8988T (cell line): ENCODE data around the gene PNPLA6.
A peak's percentile ranks its signal among the peaks of the same experiment; 100 is the strongest.

Source experiments
- DNase-seq: peaks from one replicate; pipeline ENCODE4 v3.0.0; 2011

Gene PNPLA6

GRCh38 chr19:7535047-7535997 is at the start of gene PNPLA6:
TSS of gene PNPLA6 (plus strand) at chr19:7535717. CDS start at chr19:7535789, 72 bp downstream.
- DNase-seq, result peak; percentile 88

DNA sequence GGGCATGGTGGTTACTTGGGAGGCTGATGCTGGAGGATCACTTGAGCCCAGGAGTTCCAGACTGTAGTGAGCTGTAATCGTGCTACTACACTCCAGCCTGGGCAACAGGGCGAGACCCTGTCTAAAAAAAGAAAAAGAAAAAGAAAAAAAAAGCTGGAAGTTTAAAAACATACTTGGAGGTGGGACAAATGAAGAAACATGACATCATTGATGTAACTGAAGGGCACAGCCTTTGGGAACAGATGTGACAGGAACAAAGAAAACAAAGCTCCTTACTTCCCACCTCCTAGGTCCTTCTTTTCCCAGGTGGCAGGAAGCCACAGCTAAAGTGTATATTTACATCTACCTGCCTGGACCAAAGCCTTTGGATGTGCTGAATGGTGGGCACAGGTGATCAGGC is 48.6 kb upstream of the PNPLA6 start:
- DNase-seq, result no peak

DNA sequence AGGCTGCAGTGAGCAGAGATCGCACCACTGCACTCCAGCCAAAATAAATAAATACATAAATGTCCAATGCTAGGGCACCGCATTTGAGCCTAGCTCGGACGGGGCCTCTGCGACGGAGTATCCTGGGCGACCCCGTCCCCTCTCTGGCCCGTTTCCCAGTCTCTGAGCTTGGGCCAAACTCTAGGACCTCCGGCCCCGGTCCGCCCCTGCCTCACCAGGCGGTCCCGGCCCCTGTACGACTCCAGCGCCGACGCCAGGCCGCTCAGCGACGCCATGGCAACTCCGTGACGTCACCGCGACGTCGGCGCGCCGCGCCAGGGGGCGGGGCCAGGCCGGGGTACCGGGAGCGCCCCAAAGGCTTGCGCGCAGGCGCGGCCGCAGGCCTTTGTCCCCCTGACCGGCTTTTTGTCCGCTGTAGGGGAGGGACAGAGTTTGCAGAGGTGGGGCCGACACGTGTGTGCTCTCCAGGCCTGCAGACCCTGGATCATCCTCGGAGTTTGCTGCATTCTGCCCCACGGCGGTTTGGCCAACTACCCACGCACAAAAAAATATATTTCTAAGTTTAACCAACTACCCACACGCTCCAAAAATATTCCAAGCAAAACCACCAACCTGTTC is 46.7 kb upstream of the PNPLA6 start, which contains the start of gene PEX11G:
Gene PEX11G (minus strand): TSS at position 300 of the 618 bp plus-strand sequence. CDS start 25 bp downstream, at position 275.
- DNase-seq, result peak; percentile 93

GRCh38 chr19:7489609-7490044 is 45.9 kb upstream of the PNPLA6 start:
- DNase-seq, result no peak

DNA sequence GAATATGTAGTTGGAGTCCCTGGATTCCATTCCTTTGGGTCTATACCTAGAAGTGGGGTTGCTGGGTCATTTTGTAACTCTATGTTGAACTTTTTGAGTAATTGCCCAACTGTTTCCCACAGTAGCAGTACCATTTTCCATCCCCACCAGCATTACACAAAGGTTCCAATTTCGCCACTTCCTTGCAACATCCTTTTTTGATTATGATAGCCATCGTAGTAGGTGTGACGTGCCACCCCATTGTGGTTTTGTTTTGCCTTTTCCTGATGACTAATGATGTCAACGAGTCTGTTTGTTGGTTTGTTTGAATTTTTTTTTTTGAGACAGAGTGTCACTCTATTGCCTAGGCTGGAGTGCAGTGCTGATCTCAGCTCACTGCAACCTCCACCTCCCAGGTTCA is 43.4 kb upstream of the PNPLA6 start:
- no peak for DNase-seq

- DNase-seq, result no peak
These were observed 43.0 kb upstream of the PNPLA6 start for GRCh38 chr19:7492558-7492957.

- no peak for DNase-seq
These were observed 41.0 kb upstream of the PNPLA6 start for GRCh38 chr19:7494416-7495098.

- no peak for DNase-seq
These were observed 38.2 kb upstream of the PNPLA6 start for GRCh38 chr19:7497292-7497691.

GRCh38 chr19:7500811-7501450 is 34.6 kb upstream of the PNPLA6 start:
- peak; percentile 94 for DNase-seq

GRCh38 chr19:7502552-7502951 is 33.0 kb upstream of the PNPLA6 start:
- DNase-seq, result no peak

- no peak for DNase-seq
These were observed 30.8 kb upstream of the PNPLA6 start for GRCh38 chr19:7504684-7505083.

DNA sequence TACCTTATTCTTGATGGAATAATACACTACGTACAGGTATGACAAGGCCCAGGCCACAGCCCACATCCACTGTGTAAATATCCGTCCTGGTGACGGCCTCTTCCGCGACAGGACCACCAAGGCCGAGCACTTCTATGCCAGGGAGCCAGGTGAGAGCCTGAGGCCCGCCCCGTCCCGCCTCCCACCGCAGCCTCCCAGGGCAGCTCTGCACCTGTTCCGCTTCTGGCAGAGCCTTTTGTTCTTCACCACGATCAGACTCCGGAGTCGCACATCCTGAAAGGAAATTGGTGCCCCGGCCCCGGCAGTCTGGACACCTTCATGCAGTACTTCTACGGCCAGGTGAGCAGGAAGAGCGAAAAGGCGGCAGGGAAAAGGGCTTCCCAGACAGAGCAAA is 30.2 kb upstream of the PNPLA6 start:
- no peak for DNase-seq

GRCh38 chr19:7505682-7506384 is 29.7 kb upstream of the PNPLA6 start:
- DNase-seq, result peak; percentile 60

DNA sequence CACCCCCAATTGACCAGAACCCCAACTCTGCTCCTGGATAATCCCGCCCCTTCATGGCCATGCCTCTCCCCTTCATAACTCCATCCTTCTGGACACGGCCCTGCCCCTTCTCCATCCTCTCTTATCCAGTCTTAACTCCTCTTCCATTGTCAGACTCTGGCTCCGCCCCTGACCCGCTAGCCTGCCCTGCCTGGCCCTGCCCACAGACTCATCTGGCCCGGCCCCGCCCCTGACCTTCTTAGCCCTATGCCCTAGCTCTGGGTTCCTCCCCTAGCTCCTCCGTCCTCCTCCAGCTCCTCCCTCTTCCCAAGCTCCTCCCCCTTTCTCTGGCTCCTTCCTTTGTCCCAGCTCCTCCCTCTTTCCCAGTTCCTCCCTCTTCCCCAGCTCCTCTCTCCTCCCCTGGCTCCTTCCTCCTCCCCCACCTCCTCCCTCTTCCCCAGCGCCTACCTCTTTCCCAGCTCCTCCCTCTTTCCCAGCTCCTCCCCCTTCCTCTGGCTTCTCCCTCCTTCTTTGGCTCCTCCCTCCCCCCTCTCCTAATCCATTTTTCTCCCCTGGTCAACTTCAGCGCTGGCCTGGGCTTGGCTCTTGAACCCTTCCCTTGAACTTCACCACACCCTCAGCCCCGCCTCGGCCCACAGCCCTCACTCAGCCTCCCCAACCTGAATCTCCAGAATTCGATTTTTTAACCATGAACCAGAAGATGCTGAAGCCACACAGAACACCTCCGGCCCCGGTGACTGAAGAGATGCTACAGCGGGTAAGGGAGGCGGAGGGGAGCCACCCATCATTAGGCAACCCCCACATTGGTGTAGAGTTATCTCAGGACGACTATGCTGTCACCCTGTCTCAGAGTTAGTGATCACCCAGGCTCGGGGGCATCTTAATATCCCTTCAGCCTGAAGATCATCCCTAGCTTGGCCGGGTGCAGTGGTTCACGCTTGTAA is 28.9 kb upstream of the PNPLA6 start:
- DNase-seq, result no peak

GRCh38 chr19:7507884-7508283 is 27.6 kb upstream of the PNPLA6 start:
- DNase-seq, result no peak

DNA sequence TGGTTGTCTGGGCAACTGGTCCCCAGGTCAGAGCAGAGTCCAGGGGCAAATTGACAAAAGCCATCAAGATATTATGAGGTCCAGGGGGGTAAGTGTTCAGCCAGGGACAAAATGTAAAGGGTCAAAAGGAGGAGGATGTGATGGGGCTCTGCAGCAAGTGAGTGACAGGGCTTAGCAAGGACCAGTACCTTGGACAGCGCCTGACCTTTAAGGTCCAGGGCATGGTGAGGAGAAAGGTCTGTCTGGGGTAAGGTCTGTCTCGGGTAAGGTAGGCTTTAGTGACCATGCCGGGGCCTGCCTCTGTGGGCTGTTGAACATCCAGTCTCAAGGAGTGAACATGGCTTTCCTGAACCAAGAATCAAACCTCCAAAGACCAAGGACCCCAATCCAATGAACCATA is 25.9 kb upstream of the PNPLA6 start:
- DNase-seq, result no peak

- no peak for DNase-seq
These were observed 23.1 kb upstream of the PNPLA6 start for GRCh38 chr19:7512400-7512851.

GRCh38 chr19:7513809-7514642 is 21.5 kb upstream of the PNPLA6 start:
- no peak for DNase-seq

DNA sequence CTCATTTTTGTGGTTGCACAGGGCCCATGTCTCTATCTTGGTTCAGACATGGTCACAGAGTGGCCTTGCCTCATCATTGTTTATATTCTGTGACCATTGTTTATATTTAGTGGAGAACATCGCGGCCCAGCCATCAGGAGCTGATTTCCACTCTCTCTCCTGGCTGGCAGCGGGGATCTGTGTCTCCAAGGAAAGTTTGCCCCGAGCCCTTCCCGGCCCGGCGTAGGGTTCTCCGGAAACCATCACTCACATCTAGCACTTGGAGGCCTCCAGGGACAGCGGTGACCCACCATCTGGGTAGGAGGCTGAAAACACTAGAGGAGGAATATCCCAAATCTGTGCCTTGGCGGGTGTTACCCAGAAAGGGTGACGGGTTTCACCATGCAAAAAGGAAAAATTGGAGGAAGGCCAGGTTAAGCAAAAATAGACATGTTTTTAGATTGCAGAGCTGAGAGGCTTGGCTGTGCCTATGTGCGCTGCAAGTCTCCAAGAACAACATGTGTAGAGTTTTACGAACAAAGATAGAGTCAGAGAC is 20.3 kb upstream of the PNPLA6 start:
- no peak for DNase-seq
